Activated gamma-delta T cell treated with Interleukin-2 at 50 U/mL for 16 hours (primary cell): ENCODE data around the gene FNDC7.
A peak's percentile ranks its signal among the peaks of the same experiment; 100 is the strongest.
"Not testable (repeated sequence)": the region's sequence is repeated elsewhere in the genome, so short reads cannot be mapped to it uniquely, and the experiment has no call there.

Experiments
- DNase-seq: peaks from one replicate; pipeline ENCODE4 v3.0.0-alpha.2; 2020

FNDC7 gene

DNA sequence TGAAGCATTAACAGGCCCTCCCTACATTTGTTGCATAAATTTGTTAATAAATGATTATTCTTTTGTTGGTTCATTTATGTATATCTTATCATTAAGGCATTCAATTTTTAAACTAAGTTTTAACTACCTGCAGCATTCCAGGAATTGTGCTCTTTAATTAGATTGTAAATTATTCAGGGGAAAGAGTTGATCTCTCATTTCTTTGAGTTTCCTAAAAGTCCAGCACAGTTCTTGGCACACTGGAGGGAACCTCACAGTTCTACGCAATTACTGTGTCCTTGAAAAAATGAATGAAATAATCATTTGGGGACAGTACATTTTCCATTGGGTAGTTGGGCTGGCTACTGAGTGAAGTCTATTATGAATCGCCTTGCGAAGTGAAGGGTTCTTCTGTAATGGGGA is 33.3 kb downstream of the FNDC7 start:
- no peak for DNase-seq

DNA sequence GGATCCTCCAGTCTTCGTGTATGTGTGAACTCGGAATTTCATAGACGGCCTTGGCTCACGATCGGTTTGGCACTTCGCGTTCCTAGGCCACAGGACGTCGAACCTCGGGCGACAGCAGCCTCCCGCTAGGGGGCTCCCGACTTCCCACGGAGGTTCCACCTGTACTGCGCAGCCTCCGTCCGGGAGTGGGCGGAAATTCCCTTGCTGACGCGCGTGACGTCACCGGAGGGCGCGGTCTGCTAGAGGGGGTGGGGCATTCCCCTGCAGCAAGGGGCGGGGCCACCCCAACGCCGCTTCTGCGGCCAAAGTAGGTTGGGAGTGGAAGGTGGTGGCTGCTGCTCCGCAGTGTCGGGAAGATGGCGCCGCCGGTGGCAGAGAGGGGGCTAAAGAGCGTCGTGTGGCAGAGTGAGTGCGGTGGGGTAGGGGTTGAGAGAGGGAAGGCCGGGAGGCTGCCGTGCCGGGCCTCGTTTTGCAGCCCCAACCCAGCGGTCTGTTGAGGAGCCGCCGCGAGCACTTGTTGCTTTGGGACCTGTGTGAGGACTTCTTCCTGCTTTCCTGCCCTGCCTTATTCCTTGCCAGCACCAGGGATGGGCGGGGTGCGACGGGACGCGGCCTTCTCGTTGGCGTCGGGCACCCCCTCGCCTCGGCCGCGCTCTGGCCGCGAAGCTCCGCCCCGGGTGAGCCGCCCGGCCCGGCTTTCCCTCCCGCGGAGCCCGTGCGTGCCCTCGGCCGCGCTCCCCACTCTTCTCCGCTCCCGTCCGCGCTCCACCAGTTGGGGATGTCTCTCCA is 33.9 kb downstream of the FNDC7 start, which contains the start of gene STXBP3:
Gene STXBP3 (plus strand): TSS at position 293 of the 789 bp plus-strand sequence. CDS start 64 bp downstream, at position 357.
- peak; percentile 100 for DNase-seq

GRCh38 chr1:108747171-108747850 is 34.6 kb downstream of the FNDC7 start:
- no peak for DNase-seq

GRCh38 chr1:108747898-108748297 is 35.2 kb downstream of the FNDC7 start:
- DNase-seq = no peak

DNA sequence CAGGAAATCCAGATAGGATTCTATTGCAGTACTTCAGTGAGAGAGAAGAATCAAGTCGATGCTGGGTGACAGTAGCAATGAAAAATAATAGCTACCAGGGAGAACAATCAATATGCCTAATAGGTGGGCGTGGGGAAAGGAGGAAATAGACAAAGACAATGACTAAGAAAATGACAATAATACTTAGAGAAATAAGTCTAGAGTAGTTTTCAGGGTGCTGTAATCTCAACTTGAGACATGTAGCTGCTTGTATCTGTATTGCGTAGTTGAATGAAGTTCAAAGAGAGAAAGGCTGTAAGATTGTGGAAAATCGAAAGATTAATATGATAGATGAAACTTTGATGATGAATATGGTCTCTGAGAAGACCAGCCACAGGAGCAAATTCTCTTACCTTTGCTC is 36.4 kb downstream of the FNDC7 start:
- no peak for DNase-seq

DNA sequence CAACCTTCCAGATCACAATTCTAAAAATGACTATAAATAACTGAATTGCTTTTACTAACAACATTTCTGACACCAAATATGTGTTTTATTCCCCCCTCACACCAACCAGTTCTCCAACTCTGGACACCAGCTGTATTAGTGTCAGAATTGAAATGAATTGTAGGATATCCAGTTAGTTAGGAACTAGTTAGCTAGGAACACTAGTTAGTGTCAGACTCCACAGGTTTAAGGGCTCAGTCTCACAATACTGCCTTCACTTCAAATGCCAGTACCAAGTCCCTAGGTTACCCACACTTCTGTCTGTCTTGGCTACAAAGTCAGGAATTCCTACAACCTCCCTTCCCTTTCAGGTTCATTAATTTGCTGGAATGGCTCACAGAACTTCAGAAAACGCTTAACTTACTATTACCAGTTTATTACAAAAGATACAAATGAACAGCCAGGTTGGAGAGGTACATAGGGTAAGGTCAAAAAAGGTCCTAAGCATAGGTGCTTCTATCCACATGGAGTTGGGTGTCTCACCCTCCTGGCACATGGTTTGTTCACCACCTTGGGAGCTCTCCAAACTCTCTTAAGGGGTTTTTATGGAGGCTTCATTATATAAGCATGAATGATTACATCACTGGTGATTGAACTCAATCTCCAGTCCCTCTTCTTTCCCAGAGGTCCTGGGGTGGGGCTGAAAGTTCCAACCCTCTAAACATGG is 37.9 kb downstream of the FNDC7 start:
- DNase-seq = no peak

- no peak for DNase-seq
These were observed 40.7 kb downstream of the FNDC7 start for GRCh38 chr1:108753363-108753762.

- no peak for DNase-seq
These were observed 46.1 kb downstream of the FNDC7 start for GRCh38 chr1:108758796-108759195.

DNA sequence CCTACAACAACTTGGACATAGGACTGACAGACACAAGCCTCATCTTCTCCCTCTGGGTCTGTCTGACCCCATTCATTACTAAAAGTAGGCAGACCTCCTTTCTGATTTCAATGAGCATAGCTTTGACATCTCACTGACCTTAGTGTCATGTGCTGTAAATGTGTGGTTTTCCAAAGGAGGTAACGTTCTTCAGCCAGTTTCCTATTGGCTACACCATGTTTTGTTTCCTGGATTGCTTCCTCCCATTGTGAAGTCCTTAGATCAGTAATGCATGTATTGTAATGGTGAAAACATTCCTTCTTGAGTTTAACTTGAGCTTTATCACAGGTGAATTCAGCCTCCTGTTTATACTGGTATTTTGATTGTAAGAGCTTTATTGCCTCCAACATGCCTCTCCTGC is 54.4 kb downstream of the FNDC7 start:
- no peak for DNase-seq

- no peak for DNase-seq
These were observed 55.0 kb downstream of the FNDC7 start for GRCh38 chr1:108767708-108768107.

GRCh38 chr1:108777839-108778238 is 65.1 kb downstream of the FNDC7 start:
- DNase-seq = no peak

GRCh38 chr1:108779455-108779854 is 66.7 kb downstream of the FNDC7 start:
- DNase-seq = no peak

DNA sequence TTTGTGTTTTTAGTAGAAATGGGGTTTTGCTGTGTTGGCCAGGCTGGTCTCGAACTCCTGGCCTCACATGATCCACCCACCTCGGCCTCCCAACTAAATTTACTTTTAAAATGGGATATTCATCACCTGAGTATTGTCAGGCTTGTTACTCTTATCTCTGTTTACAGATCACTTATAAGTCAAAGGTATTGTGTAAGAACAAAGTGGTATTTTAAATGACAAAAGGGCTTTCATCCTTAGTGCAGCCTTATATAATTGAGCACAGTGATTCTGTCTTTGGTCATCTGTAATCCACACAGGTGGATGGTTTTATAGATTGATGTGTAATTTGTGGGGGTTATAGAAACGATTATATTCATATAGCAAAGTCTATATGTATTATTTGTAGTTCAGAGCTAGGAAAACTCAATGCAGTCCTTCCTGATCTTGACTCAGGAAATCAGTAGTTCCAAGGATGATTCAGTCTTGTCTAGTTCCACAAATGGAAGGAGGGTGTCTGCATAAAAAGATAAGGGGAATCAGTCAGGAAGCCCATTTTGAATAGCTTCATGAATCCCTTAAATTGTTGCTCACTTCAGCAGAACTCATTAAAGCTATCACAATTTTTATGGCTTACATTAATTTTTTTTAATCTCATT is 68.3 kb downstream of the FNDC7 start:
- no peak for DNase-seq

DNA sequence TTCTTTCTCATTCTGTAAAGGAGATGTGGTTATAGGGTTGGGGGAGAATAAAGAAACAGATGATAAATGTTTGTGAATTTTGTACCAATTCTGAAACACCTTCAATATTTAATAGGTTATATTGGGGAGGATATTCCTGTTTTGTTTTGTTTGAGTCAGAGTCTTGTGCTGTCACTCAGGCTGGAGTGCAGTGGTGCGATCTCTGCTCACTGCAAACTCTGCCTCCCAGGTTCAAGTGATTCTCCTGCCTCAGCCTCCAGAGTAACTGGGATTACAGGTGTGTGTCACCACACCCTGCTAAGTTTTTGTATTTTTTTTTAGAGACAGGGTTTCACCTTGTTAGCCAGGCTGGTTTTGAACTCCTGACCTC is 68.9 kb downstream of the FNDC7 start:
- not testable (repeated sequence) for DNase-seq

- DNase-seq = no peak
These were observed 72.6 kb downstream of the FNDC7 start for GRCh38 chr1:108785264-108785663.

DNA sequence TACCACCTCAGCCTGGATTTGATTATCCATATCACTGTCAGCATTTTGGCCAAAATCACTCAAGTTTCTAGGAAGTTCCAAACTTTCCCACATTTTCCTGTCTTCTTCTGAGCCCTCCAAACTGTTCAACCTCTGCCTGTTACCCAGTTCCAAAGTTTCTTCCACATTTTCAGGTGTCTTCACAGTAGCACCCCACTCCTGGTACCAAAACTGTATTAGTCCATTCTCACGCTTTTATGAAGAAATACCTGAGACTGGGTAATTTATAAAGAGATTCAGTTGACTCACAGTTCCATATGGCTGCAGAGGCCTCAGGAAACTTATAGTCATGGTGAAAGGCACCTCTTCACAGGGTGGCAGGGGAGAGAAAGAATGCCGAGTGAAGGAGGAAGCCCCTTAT is 73.2 kb downstream of the FNDC7 start:
- DNase-seq = no peak

DNA sequence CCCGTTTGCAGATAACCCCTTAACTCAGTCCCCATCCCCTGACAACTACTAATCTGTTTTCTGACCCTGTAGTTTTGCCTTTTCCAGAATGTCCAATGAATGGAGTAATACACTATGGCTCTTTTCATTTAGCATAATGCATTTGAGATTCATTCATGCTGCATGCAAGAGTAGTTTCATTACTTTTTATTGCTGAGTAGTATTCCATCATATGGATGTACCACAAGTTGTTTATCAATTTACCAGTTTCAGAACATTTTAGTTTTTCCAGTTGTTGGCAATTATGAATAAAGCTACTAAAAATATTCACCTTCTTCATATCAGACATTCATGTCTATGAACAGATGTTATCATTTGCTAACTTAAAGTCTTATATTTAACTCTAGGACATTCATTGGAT is 79.1 kb downstream of the FNDC7 start:
- no peak for DNase-seq
